Testis (tissue), 3 donors: ENCODE measurements around the gene TCEANC. TPM values are rescaled to one million over a fixed set of nuclear protein-coding genes. Genes with fewer than 3 reads are reported as not detected.

Source experiments
- DNase-seq: peaks from one replicate; pipeline ENCODE4 v3.0.0-alpha.2; 2019
- H3K27ac ChIP-seq, 2 donors: fragments of 200-600 bp; sonication (generic); one replicate each; pipeline ENCODE4 v1.5.1; 2019
- H3K27me3 ChIP-seq: fragments of 200-600 bp; sonication (generic); one replicate; pipeline ENCODE4 v1.5.1; 2019
- H3K36me3 ChIP-seq: fragments of 200-600 bp; sonication (generic); one replicate; pipeline ENCODE4 v1.5.1; 2017; ENCODE audit warnings: low read depth; ENCODE audit errors: missing control alignments
- H3K4me1 ChIP-seq: fragments of 200-600 bp; sonication (generic); one replicate; pipeline ENCODE4 v1.5.1; 2019
- H3K4me3 ChIP-seq, 2 donors: fragments of 200-600 bp; sonication (generic); one replicate each; pipeline ENCODE4 v1.5.1; 2017 to 2019
- H3K9me3 ChIP-seq: fragments of 200-600 bp; sonication (generic); one replicate; pipeline ENCODE4 v1.5.1; 2017
- CTCF ChIP-seq, 3 experiments: fragments of 450-650 bp in 2 of 3; fragments of 200-600 bp in 1 of 3; sonication (generic) in 1 of 3; IDR thresholded peaks; one replicate each; pipeline ENCODE4 v1.5.1; 2016 to 2019; ENCODE audit warnings: antibody characterized with exemption in 3 of 3, mild to moderate bottlenecking in 2 of 3, moderate library complexity in 1 of 3
- POLR2A ChIP-seq: fragments of 450-650 bp; IDR thresholded peaks from one replicate; pipeline ENCODE4 v1.6.1; 2017; ENCODE audit warnings: antibody characterized with exemption, mild to moderate bottlenecking, moderate library complexity
- WGBS, 2 donors: methylation state at CpG; one replicate each; pipeline ENCODE4 v1.1.5; 2018; 5-methylcytosine and 5-hydroxymethylcytosine counted together
- intact Hi-C: fragments of 100-400 bp; cut with DNase I; formaldehyde crosslinking; loops from one replicate; pipeline ENCODE4 v1.15.1; 2023; ENCODE audit warnings: low total_unique reads
- polyA plus RNA-seq: library from polyadenylated mRNA; stranded (reverse); fragments of 350-450 nt; fragmentation: Illumina TruSeq; extraction: RNeasy Lipid Tissue Mini Kit (QIAGEN cat#74804); gene quantifications from one replicate; pipeline ENCODE4 v1.2.3, GENCODE V29; 2014; ENCODE audit warnings: low read depth, low replicate concordance; ENCODE audit not compliant: insufficient read depth
- total RNA-seq, 2 donors: library from RNA; depleted of rRNA; stranded (reverse); fragments of >200 nt; gene quantifications; one replicate each; pipeline ENCODE4 v1.2.3, GENCODE V29; 2016

Gene TCEANC
- total and polyA plus RNA-seq, 3 donors from 2014 or later: 2.1 to 5.6 (median 4.8) TPM

GRCh38 chrX:13703589-13703988, 50.6 kb downstream of the TCEANC start:
- Histone ChIP-seq H3K36me3 (no peaks in the 10 kb centered on the region), H3K4me1 (no peaks in the 10 kb centered on the region), H3K27ac (no peak overlapping the region), H3K4me3 (no peak overlapping the region), H3K9me3 (no peaks in the 10 kb centered on the region), H3K27me3 (no peaks in the 10 kb centered on the region)
- 54 to 94% methylated on average over 2 to 3 of the region's 3 CpGs for WGBS, 2 donors
- intact Hi-C loops: no loop called here
- TF ChIP-seq CTCF (IDR thresholded peaks at IDR 0.05): no peak
- no peak for TF ChIP-seq POLR2A
- DNase-seq: no peak

- DNase-seq: no peak
- no peaks in the 10 kb centered on the region for H3K36me3 ChIP-seq
- no peaks in the 10 kb centered on the region for H3K9me3 ChIP-seq
- no peak overlapping the region for H3K4me3 ChIP-seq
- H3K27me3 ChIP-seq: no peaks in the 10 kb centered on the region
- intact Hi-C loops: no loop called here
- no peaks in the 10 kb centered on the region for H3K4me1 ChIP-seq
- 57 to 60% methylated on average over 1 to 4 of the region's 4 CpGs for WGBS, 2 donors
- H3K27ac ChIP-seq: no peak overlapping the region
- no peak for TF ChIP-seq POLR2A
- no peak for TF ChIP-seq CTCF (IDR thresholded peaks at IDR 0.05)
Observed at GRCh38 chrX:13711141-13711540, 58.2 kb downstream of the TCEANC start.

Other genes starting within 250 kb of the TCEANC start
- gene EGFL6, start 83.5 kb upstream of the TCEANC start, total RNA-seq: 1 to 10 TPM in 1 of 2 donors, under 1 TPM in 1; 0.56 to 1.7 TPM
- gene EGFL6, start 83.5 kb upstream of the TCEANC start, polyA plus RNA-seq: 2.1 TPM
- gene RAB9A, start 36.0 kb downstream of the TCEANC start, total RNA-seq: 10 to 100 TPM; 12.9 to 13.1 TPM
- 13.2 TPM for gene RAB9A, start 36.0 kb downstream of the TCEANC start, polyA plus RNA-seq
- 1 to 10 TPM; 8.7 to 9.7 TPM for gene TRAPPC2, start 81.5 kb downstream of the TCEANC start, total RNA-seq
- gene TRAPPC2, start 81.5 kb downstream of the TCEANC start, polyA plus RNA-seq: 7.1 TPM
- gene OFD1, start 81.6 kb downstream of the TCEANC start, total RNA-seq: 10 to 100 TPM; 36.3 to 39.7 TPM
- 11.5 TPM for gene OFD1, start 81.6 kb downstream of the TCEANC start, polyA plus RNA-seq
- gene GPM6B, start 164.0 kb downstream of the TCEANC start, total RNA-seq: 10 to 100 TPM in 1 of 2 donors, 1 to 10 TPM in 1; 5.4 to 10.2 TPM
- 8.5 TPM for gene GPM6B, start 164.0 kb downstream of the TCEANC start, polyA plus RNA-seq